Kidney epithelial cell (primary cell): ENCODE results near the gene RNF10. TPM values are rescaled to one million over a fixed set of nuclear protein-coding genes. Genes with fewer than 3 reads are reported as not detected.
"Not testable (repeated sequence)": the region's sequence is repeated elsewhere in the genome, so short reads cannot be mapped to it uniquely, and the experiment has no call there.

ENCODE experiments used
- DNase-seq: peaks from one replicate; pipeline ENCODE4 v3.0.0-alpha.2; 2010; ENCODE audit warnings: low read depth
- H3K27me3 ChIP-seq: 2 replicates; pipeline ENCODE4 v1.6.0; 2011; ENCODE audit warnings: low read length; ENCODE audit not compliant: control insufficient read depth, insufficient read depth
- H3K36me3 ChIP-seq: 2 replicates; pipeline ENCODE4 v1.5.1; 2011; ENCODE audit warnings: low read length; ENCODE audit not compliant: control insufficient read depth, insufficient read depth
- H3K4me3 ChIP-seq: 2 replicates; pipeline ENCODE4 v1.5.1; 2011; ENCODE audit warnings: low read depth, mild to moderate bottlenecking, control low read depth, low read length
- total RNA-seq: library from RNA; depleted of rRNA; stranded (reverse); fragments of >200 nt; gene quantifications from 2 replicates; pipeline ENCODE4 v1.2.3, GENCODE V29; 2015
- TF ChIP-seq, protein P1 (sequence below): IDR thresholded peaks from 2 replicates; pipeline ENCODE4 v1.5.1; 2011; ENCODE audit warnings: mild to moderate bottlenecking, moderate library complexity, low read length, control low read depth, inconsistent platforms; ENCODE audit not compliant: insufficient read depth, poor library complexity, severe bottlenecking

RNF10 gene
- 117 and 124 TPM in 2 replicates for total RNA-seq

DNA sequence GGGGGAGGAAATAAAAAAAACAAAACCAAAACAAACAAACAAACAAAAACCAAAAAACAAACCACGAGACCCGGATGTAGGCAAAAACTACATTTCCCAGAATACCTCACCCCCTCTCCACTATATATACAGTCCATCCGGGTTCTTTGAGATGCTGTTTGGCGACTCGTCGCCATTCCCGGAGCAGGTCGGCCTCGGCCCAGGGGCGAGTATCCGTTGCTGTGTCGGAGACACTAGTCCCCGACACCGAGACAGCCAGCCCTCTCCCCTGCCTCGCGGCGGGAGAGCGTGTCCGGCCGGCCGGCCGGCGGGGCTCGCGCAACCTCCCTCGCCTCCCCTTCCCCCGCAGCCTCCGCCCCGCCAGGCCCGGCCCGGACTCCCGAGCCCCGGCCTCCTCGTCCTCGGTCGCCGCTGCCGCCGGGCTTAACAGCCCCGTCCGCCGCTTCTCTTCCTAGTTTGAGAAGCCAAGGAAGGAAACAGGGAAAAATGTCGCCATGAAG, at the start of gene RNF10:
Gene RNF10 (plus strand): TSS at position 154 of the 500 bp plus-strand sequence. CDS start 456 bp downstream, outside the sequence.
- Histone ChIP-seq H3K36me3 (no peaks in the 10 kb centered on the region), H3K4me3 (peak within 1 kb of the TSS; percentile 84), H3K27me3 (no peaks in the 10 kb centered on the region)
- TF ChIP-seq, protein P1, sequence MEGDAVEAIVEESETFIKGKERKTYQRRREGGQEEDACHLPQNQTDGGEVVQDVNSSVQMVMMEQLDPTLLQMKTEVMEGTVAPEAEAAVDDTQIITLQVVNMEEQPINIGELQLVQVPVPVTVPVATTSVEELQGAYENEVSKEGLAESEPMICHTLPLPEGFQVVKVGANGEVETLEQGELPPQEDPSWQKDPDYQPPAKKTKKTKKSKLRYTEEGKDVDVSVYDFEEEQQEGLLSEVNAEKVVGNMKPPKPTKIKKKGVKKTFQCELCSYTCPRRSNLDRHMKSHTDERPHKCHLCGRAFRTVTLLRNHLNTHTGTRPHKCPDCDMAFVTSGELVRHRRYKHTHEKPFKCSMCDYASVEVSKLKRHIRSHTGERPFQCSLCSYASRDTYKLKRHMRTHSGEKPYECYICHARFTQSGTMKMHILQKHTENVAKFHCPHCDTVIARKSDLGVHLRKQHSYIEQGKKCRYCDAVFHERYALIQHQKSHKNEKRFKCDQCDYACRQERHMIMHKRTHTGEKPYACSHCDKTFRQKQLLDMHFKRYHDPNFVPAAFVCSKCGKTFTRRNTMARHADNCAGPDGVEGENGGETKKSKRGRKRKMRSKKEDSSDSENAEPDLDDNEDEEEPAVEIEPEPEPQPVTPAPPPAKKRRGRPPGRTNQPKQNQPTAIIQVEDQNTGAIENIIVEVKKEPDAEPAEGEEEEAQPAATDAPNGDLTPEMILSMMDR = no peak
- DNase-seq = peak; percentile 38

GRCh38 chr12:120485961-120486881, 47.9 kb upstream of the RNF10 start:
- DNase-seq = no peak
- Histone ChIP-seq H3K36me3 (peaks cover 1% of the 10 kb centered on the region), H3K27me3 (no peaks in the 10 kb centered on the region), H3K4me3 (no peak overlapping the region)
- TF ChIP-seq, protein P1 = no peak

DNA sequence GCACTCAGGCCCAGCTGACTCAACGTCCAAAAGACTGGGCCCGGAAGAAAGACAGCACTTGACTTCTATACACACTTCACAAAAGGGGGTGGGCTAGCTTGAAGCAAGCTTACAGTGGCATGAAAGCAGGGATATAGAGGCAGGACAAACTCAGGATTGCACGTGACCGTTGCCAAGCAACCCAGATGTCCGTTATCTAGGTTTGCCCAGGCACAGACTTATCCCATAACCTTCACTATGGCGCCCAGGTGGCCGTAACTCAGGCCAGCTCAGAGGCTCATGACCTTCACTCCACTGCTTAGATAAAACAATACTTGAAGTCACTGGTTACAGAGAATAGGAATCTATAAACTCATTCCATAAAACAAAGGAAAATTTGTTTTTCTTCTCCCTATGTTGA, 46.6 kb upstream of the RNF10 start:
- DNase-seq, H3K27me3 ChIP-seq, H3K4me3 ChIP-seq, H3K36me3 ChIP-seq: not testable (repeated sequence)

- Histone ChIP-seq H3K4me3 (no peak overlapping the region), H3K36me3 (peaks cover 1% of the 10 kb centered on the region), H3K27me3 (no peaks in the 10 kb centered on the region)
- TF ChIP-seq, protein P1 = no peak
- no peak for DNase-seq
Measured at GRCh38 chr12:120488057-120488640, 46.0 kb upstream of the RNF10 start.

DNA sequence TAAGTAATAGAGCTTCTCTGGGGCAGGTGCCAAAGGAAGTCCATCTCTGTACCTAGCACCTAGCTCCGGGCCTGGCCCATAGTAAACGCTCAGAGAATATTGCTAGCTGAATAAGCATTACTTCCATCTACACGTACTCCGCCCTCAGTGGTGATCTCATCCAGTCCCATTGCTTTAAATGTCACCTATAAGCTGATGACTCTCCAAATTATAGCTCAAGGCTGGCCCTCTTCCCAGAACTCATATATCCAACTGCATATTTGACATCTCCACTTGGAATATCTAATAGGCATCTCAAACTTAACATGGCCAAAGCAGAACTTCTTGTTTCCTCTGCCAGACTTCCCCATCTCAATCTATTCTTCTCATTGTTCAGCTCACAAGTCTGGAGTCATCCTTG, 45.1 kb upstream of the RNF10 start:
- TF ChIP-seq, protein P1 = no peak
- H3K27me3 ChIP-seq = no peaks in the 10 kb centered on the region
- H3K4me3 ChIP-seq = no peak overlapping the region
- no peak for DNase-seq
- H3K36me3 ChIP-seq = peaks cover 1% of the 10 kb centered on the region

DNA sequence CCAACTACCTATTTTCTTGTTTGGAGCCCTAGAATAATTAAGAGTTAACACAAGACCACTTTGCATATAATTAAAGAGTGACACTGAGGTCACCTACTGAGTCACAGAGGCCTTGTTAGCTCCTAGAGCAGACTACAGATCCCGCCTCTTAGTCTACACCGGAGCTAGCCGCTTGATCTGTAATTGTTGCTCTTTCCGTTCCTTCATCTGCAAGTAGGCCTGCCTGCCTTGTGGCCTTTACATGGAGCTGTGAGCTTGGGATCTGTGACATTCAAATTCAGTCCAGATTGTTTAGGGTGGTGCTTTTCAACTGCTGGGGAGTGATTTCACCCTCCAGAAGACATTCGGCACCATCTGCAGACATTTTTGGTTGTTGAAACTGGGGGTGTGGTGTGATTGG, 43.8 kb upstream of the RNF10 start:
- no peak for DNase-seq
- H3K36me3 ChIP-seq = peaks cover 1% of the 10 kb centered on the region
- H3K27me3 ChIP-seq = no peaks in the 10 kb centered on the region
- no peak overlapping the region for H3K4me3 ChIP-seq
- TF ChIP-seq, protein P1 = no peak
